WERI-Rb-1 (cell line): ENCODE results near the gene REPS1.

Experiments
- DNase-seq: peaks from one replicate; pipeline ENCODE4 v3.0.0-alpha.2; 2020
- H3K27ac ChIP-seq: fragments of 250-450 bp; sonication (Bioruptor Pico); 2 replicates; pipeline ENCODE4 v1.5.1; 2020; ENCODE audit warnings: mild to moderate bottlenecking, moderate library complexity
- H3K27me3 ChIP-seq: fragments of 250-450 bp; sonication (Bioruptor Pico); 2 replicates; pipeline ENCODE4 v1.5.1; 2021; ENCODE audit warnings: mild to moderate bottlenecking, low read depth, moderate library complexity; ENCODE audit not compliant: insufficient read depth, severe bottlenecking
- H3K36me3 ChIP-seq: fragments of 250-450 bp; sonication (Bioruptor Pico); 2 replicates; pipeline ENCODE4 v1.5.1; 2020; ENCODE audit warnings: mild to moderate bottlenecking, moderate library complexity
- H3K4me3 ChIP-seq: 2 replicates; pipeline ENCODE4 v1.5.1; 2011; ENCODE audit warnings: low read depth, mild to moderate bottlenecking, control low read depth, low read length
- H3K9me3 ChIP-seq: fragments of 250-450 bp; sonication (Bioruptor Pico); 2 replicates; pipeline ENCODE4 v1.5.1; 2021; ENCODE audit warnings: mild to moderate bottlenecking, moderate library complexity; ENCODE audit not compliant: severe bottlenecking
- CTCF ChIP-seq: IDR thresholded peaks from 2 replicates; pipeline ENCODE4 v1.5.1; 2011; ENCODE audit warnings: low read depth, mild to moderate bottlenecking, control low read depth, inconsistent platforms, low read length

The REPS1 gene

GRCh38 chr6:138865480-138866109 lies 122.5 kb downstream of the REPS1 start:
- TF ChIP-seq CTCF: no peak
- H3K27me3 ChIP-seq: no peaks in the 10 kb centered on the region
- H3K36me3 ChIP-seq: no peaks in the 10 kb centered on the region

DNA sequence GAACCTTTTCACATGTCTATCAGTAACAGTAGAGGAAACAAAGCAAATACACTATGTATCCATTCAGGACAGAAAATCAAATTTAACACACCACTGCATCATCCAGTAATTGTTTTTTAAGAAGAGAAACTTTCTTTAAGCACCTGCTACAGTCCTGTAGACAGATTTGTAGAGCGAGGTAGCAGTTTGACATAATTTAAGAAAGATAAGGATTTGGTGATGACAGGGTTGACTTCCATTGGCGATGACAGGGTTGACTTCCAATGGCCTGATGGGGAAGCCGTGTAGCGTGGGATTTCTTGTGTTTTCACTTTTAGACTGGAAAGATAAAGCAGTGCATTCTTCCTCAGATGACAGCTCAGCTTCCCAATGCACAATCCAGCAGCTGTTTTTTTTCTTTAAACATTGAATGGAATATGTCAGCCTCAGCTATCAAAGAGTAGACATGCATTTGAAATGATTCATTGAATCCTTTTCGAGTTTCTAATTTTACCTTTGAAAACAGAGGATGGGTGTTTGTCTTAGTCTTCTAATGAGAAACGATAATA lies 123.6 kb downstream of the REPS1 start:
- Histone ChIP-seq H3K27me3 (no peaks in the 10 kb centered on the region), H3K27ac (no peak overlapping the region), H3K9me3 (no peaks in the 10 kb centered on the region), H3K4me3 (no peak overlapping the region), H3K36me3 (no peaks in the 10 kb centered on the region)
- no peak for TF ChIP-seq CTCF
- DNase-seq: no peak

More at GRCh38 chr6:138865480-138866109, 122.5 kb downstream of the REPS1 start:
- no peak for DNase-seq
- Histone ChIP-seq H3K4me3 (no peak overlapping the region), H3K9me3 (no peaks in the 10 kb centered on the region), H3K27ac (no peak overlapping the region)

DNA sequence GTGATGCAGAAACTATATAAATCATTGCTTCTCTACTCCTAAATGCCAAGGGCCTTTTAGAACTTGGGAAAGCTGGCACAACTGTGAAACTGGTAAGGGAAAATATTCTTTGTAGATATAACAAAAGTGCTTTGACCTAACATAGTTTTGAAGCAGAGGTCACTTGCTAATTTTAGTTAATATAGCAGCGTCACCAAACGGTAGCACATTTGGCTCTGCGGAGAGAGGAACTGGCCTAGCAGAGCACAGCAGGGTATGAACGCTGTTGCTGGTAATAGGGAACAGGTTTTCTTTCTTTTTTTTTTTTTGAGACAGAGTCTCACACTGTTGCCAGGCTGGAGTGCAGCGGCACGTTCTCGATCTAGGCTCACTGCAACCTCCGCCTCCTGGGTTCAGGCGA lies 124.7 kb downstream of the REPS1 start:
- Histone ChIP-seq H3K27me3 (no peaks in the 10 kb centered on the region), H3K27ac (no peak overlapping the region), H3K4me3 (no peak overlapping the region), H3K9me3 (no peaks in the 10 kb centered on the region), H3K36me3 (no peaks in the 10 kb centered on the region)
- TF ChIP-seq CTCF: no peak
- no peak for DNase-seq

DNA sequence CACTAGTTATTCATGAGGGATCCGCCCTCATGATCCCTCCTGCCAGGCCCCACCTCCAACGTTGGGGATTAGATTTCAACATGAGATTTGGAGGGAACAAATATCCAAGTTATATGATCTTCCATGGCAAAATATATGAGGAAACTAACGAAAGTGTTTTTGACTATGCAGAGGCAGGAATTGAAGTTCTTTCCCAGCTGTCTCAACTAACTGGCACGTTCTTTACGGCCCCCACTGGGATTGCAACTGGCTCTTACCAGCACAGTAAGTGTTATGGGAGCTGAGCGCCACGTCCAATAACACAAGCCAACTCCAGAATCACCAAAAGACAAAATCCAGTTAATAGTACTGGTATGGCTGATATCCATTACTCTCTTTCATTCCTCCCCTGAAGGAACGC lies 125.6 kb downstream of the REPS1 start:
- H3K36me3 ChIP-seq: no peaks in the 10 kb centered on the region

DNA sequence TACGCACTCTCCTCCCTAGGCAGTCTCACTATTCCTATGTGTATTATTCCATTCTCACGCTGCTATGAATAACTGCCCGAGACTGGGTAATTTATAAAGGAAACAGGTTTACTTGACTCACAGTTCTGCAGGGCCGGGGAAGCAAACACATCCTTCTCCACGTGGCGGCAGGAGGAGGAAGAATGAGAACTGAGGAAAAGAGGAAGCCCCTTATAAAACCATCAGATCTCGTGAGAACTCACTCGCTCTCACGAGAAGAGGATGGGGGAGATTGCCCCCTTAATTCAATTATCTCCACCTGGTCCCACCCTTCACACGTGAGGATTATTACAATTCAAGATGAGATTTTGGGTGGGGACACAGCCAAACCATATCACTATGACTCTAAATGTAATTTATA lies 130.3 kb downstream of the REPS1 start:
- Histone ChIP-seq H3K27me3 (no peaks in the 10 kb centered on the region), H3K27ac (no peak overlapping the region), H3K9me3 (no peaks in the 10 kb centered on the region), H3K36me3 (no peaks in the 10 kb centered on the region), H3K4me3 (no peak overlapping the region)
- DNase-seq: no peak
- no peak for TF ChIP-seq CTCF

More for the DNA sequence above, 125.6 kb downstream of the REPS1 start:
- H3K4me3 ChIP-seq: no peak overlapping the region
- no peak overlapping the region for H3K27ac ChIP-seq
- TF ChIP-seq CTCF: no peak
- no peaks in the 10 kb centered on the region for H3K27me3 ChIP-seq
- no peaks in the 10 kb centered on the region for H3K9me3 ChIP-seq
- DNase-seq: no peak

- no peak for DNase-seq
- Histone ChIP-seq H3K9me3 (no peaks in the 10 kb centered on the region), H3K4me3 (no peak overlapping the region), H3K27ac (no peak overlapping the region), H3K36me3 (no peaks in the 10 kb centered on the region), H3K27me3 (no peaks in the 10 kb centered on the region)
- TF ChIP-seq CTCF: no peak
Measured at GRCh38 chr6:138856654-138857053, 131.4 kb downstream of the REPS1 start.
